GM12891 (cell line): ENCODE measurements around the gene THEMIS2.

Source experiments
- POLR2A ChIP-seq: IDR thresholded peaks from 2 replicates; pipeline ENCODE4 v1.6.1; 2011; ENCODE audit warnings: low read depth, low read length, control low read depth
- POLR2AphosphoS5 ChIP-seq: IDR thresholded peaks from 2 replicates; pipeline ENCODE4 v1.6.1; 2011; ENCODE audit warnings: low read depth, low read length, control low read depth
- SPI1 ChIP-seq: IDR thresholded peaks from 2 replicates; pipeline ENCODE4 v1.6.1; 2011; ENCODE audit warnings: low read depth, low read length, control low read depth
- TAF1 ChIP-seq: IDR thresholded peaks from 2 replicates; pipeline ENCODE4 v1.6.1; 2011; ENCODE audit warnings: low read depth, low read length, control low read depth

DNA sequence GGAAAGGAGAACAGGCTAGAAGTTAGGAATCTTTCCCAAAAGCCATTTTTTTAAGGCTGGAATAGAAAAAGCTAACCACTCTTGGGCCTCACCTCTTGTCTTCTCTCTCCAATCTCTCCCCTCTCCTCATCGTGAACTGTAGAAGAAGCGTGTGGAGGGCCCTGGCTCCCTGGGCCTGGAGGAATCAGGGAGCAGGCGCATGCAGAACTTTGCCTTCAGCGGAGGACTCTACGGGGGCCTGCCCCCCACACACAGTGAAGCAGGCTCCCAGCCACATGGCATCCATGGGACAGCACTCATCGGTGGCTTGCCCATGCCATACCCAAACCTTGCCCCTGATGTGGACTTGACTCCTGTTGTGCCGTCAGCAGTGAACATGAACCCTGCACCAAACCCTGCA is 22.4 kb upstream of the THEMIS2 start:
- no peak for TF ChIP-seq TAF1
- TF ChIP-seq POLR2AphosphoS5: no peak
- no peak for TF ChIP-seq POLR2A
- no peak for TF ChIP-seq SPI1
